OCI-LY7 (cell line): ENCODE measurements around the gene SLC50A1.

ENCODE experiments used
- CTCF ChIP-seq: fragments of 200-600 bp; sonication (generic); conservative IDR thresholded peaks from 2 replicates; pipeline ENCODE4 v1.5.1; 2014; ENCODE audit warnings: mild to moderate bottlenecking, antibody characterized with exemption, low read length, moderate library complexity, mixed read lengths
- EZH2phosphoT487 ChIP-seq: fragments of 200-600 bp; sonication (generic); IDR thresholded peaks from 2 replicates; pipeline ENCODE4 v1.6.1; 2018; ENCODE audit warnings: low read depth, borderline replicate concordance, mild to moderate bottlenecking, mixed run types, antibody characterized with exemption, low read length, moderate library complexity, mixed read lengths

DNA sequence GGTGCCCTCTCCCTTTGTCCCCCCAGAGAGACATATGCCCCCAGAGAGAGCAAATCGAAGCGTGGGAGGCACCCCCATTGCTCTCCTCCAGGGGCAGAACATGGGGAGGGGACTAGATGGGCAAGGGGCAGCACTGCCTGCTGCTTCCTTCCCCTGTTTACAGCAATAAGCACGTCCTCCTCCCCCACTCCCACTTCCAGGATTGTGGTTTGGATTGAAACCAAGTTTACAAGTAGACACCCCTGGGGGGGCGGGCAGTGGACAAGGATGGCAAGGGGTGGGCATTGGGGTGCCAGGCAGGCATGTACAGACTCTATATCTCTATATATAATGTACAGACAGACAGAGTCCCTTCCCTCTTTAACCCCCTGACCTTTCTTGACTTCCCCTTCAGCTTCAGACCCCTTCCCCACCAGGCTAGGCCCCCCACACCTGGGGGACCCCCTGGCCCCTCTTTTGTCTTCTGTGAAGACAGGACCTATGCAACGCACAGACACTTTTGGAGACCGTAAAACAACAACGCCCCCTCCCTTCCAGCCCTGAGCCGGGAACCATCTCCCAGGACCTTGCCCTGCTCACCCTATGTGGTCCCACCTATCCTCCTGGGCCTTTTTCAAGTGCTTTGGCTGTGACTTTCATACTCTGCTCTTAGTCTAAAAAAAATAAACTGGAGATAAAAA lies 48.7 kb upstream of the SLC50A1 start:
- TF ChIP-seq CTCF (peak; percentile 62), EZH2phosphoT487 (no peak)
